Measurements from ENCODE around the gene FAM227B.
"Not testable (repeated sequence)": the region's sequence is repeated elsewhere in the genome, so short reads cannot be mapped to it uniquely, and the experiment has no call there.

FAM227B gene

GRCh38 chr15:49620658-49621368 is at the start of gene FAM227B, which contains the start of gene DTWD1:
TSS of gene FAM227B (minus strand) at chr15:49620818. CDS start at chr15:49615171, 5,647 bp downstream.
TSS of gene DTWD1 (plus strand) at chr15:49621048. CDS start at chr15:49625168, 4,120 bp downstream.
- peak; percentile 84 to 87 for DNase-seq (ENCODE audit: extremely low read depth in 1 of 2, low read depth in 1 of 2)

GRCh38 chr15:49669288-49669687 is 48.7 kb upstream of the FAM227B start:
- no peak for DNase-seq (ENCODE audit: extremely low read depth in 1 of 2, low read depth in 1 of 2)

- DNase-seq (ENCODE audit: extremely low read depth in 1 of 2, low read depth in 1 of 2): not testable (repeated sequence)
Observed at GRCh38 chr15:49666486-49666885, 45.9 kb upstream of the FAM227B start.

- no peak for DNase-seq (ENCODE audit: extremely low read depth in 1 of 2, low read depth in 1 of 2)
Observed at GRCh38 chr15:49664716-49665115, 44.1 kb upstream of the FAM227B start.

- DNase-seq (ENCODE audit: extremely low read depth in 1 of 2, low read depth in 1 of 2): no peak
Observed at GRCh38 chr15:49656734-49657133, 36.1 kb upstream of the FAM227B start.

DNA sequence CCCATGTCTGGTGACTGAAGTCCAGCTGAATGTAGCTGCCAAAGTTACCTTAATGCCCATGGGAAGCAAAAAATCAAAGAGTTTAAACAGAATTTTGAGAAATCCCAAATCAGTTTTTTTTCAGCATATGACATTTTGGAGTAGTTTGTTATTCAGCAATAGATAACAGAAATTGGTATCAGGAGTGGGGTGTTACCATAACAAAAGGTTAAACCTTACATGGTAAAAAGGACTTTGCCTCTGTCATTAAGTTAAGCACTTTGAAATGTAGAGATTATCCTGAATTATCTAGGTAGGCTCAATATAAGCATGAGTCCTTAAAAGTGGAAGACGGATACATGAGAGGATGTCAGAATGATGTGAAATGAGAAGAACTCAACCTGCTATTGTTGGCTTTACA is 32.3 kb upstream of the FAM227B start:
- DNase-seq (ENCODE audit: extremely low read depth in 1 of 2, low read depth in 1 of 2): no peak

DNA sequence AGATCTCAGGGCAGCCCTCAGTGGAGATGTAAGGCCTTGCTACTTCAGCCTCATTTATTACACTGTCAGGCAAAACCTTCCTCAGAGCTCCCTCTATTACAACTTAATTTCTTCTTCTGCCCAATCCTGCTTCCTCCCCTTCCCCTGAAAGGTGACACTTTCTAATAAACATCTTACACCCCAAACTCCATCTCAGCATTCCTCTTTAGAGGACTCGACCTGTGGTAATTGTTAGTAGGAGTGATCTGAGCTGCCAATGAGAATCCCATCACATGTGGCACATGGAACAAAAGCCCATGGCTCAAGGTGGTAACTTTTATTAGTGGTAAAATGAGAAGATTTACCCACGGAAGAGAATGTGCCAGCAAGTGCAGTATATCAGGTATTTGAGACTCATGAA is 30.1 kb upstream of the FAM227B start:
- no peak for DNase-seq (ENCODE audit: extremely low read depth in 1 of 2, low read depth in 1 of 2)

DNA sequence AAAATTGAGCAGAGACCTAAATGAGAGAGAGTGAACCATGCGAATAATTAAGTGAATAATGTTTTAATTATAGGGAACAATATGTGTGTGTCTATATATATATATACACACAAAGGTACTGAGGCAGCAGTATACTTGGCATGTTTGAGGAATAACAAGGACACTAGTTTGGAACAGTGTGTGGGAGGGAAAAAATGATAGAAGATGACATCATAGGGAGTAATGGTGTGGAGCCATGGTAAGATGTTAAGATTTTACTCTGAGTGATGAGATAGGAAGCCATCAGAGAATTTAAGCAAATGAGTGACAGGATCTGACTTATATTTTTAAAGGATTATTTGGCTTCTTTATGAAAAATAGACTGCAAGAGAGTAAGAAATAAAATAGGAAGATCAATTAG is 29.4 kb upstream of the FAM227B start:
- DNase-seq (ENCODE audit: extremely low read depth in 1 of 2, low read depth in 1 of 2): no peak

DNA sequence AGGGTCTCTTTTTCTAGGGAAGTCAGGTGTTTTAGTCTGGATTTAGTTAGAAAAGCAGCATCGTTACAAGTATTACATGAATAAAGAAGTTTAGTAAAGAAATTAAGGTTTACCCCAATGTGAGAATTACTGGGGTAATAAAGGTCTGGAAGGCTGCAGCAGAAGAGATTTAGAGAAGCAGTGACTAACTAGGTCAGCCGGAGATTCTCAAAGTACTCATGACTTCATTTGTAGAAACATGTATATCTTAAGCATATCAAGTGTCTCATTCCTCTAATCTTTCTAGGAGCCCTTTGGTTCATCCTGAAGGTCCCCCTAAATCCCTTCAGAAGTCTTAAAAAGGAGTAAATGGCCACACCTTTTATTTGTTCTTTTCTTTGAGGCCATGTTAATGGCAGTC is 26.3 kb upstream of the FAM227B start:
- DNase-seq (ENCODE audit: extremely low read depth in 1 of 2, low read depth in 1 of 2): no peak

DNA sequence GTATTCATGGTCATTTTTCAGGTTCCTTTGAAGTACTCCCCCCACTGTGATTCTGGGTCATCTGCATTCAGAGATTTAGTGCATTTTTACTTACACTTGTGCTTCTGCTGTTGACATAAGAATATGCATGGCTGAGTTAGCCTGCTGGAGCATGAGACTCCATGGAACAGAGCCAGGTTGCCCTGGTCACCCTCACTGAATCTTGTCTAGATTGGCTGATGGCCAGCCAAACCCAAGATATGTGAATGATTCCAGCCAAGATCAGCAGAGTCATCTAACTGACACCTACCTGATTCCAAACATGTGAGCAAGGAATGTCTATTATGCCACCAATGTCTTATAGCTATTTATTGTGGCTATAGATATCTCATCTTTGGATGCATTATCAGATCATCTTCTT is 25.3 kb upstream of the FAM227B start:
- no peak for DNase-seq (ENCODE audit: extremely low read depth in 1 of 2, low read depth in 1 of 2)

GRCh38 chr15:49645277-49645676 is 24.7 kb upstream of the FAM227B start:
- no peak for DNase-seq (ENCODE audit: extremely low read depth in 1 of 2, low read depth in 1 of 2)

DNA sequence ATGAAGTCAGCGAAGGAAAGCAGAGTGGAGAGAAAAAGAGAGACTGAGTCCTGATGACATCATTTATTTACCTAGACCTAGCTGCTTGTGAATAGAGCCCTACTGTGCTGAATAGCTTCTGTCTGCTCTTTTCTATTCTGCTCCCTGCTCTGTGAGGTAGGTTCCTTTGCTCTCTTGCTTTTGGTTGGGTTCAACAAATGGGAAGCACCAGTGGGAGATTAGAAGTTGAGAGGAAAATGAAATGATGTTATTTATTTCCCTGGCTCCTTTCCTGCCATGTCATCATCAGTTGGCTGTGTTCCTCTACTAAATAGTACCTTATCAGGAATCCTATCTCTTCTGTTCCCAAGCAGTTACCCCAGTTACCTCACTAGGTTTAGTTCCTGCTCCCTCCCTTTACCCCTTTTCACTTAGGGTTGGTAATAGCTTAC is 23.8 kb upstream of the FAM227B start:
- DNase-seq (ENCODE audit: extremely low read depth in 1 of 2, low read depth in 1 of 2): no peak

- DNase-seq (ENCODE audit: extremely low read depth in 1 of 2, low read depth in 1 of 2): no peak
Observed at GRCh38 chr15:49637857-49638256, 17.2 kb upstream of the FAM227B start.

DNA sequence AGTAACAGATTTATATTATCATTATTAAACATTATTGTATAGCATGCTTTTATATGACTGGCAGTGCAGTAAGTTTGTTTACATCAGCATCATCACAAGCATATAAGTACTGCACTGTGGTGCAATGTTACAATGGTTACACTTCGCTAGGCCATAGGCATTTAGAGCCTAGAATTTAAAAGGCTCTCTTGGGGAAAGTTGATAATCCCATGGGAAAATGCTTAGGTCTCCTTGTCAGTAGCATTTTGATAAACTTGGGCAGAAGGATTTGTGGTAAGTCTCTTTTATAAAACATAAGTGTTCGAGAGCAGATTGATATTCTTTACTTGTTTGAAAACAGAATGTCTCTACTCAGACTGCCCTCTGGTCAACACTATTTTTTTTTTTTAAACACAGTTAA is 7.8 kb upstream of the FAM227B start:
- DNase-seq (ENCODE audit: extremely low read depth in 1 of 2, low read depth in 1 of 2): no peak

DNA sequence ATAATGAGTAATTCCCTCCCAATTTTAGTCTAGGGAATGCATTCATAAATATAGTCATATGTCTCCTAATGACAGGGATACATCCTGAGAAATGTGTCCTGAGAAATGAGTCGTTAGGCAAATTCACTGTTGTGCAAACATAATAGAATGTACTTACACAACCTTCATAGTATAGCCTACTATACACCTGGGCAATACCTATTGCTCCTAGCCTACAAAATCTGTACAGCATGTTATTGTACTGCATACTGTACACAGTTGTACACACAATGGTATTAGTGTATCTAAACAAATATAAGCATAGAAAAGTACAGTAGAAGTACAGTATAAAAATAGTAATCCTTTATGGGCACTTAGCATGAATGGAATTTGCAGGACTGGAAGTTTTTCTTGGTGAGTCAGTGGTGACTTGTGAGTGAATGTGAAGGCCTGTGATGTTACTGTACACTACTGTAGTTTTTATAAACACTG is 6.8 kb upstream of the FAM227B start:
- no peak for DNase-seq (ENCODE audit: extremely low read depth in 1 of 2, low read depth in 1 of 2)

GRCh38 chr15:49625460-49626036 is 4.9 kb upstream of the FAM227B start:
- no peak for DNase-seq (ENCODE audit: extremely low read depth in 1 of 2, low read depth in 1 of 2)

DNA sequence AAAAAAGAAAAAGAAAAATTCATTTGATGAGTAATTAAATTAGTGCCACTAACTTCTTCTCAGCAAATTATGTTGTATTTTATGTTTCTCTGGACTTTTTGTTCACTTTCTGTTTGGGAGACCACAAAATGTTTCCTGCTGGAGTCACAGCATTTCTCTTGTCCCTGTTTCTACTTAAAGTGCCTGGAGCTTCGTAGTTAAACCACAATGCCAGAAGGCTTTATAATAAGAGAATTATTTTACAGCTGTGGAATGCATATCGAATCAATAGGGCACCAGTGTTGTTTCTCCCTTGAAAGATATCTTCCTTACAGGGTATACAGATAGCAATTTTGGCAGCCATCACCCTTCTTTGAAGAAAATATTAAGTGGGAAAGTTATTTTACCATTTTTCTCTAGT is 3.4 kb upstream of the FAM227B start:
- DNase-seq (ENCODE audit: extremely low read depth in 1 of 2, low read depth in 1 of 2): no peak

DNA sequence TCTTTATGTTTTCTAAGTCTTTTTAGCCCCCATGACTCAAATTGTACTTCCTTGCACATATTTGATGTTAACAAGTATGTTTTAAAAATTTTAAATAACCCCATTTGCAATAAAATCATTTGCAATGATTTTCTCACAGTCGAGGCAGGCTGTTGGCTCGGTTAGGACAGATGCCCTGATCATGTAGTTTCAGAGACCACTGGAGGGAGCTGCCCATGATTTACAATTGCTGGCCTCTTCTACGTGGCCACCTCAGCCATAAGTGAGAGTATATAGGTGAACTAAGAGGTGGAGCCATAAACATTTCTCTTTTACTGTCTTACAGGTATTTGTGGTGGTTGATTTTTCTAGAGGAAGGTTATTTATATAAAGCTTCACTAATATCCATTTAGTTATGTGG is 1.9 kb upstream of the FAM227B start:
- DNase-seq (ENCODE audit: extremely low read depth in 1 of 2, low read depth in 1 of 2): no peak

GRCh38 chr15:49621887-49622286 is 1.3 kb upstream of the FAM227B start:
- DNase-seq (ENCODE audit: extremely low read depth in 1 of 2, low read depth in 1 of 2): no peak

GRCh38 chr15:49621401-49621811 is 788 bp upstream of the FAM227B start:
- DNase-seq (ENCODE audit: extremely low read depth in 1 of 2, low read depth in 1 of 2): no peak

DNA sequence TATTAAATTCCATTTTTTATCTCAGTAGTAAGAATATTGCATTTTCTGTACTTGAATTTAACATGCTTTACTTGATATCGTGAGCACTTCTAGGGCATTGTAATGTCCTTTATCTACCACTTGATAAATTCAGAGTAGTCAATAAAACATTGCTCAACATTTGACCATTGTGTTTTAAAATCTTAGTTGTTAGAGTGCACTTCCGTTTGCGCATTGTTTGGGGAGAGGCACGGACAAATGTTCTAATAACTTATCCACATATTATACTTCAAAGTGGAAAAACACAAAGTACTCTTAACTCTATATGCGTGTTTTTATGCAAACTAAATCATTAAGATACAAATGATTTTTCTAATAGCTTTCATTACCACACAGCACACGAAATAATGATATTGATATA is 419 bp downstream of the FAM227B start:
- no peak for DNase-seq (ENCODE audit: extremely low read depth in 1 of 2, low read depth in 1 of 2)

DNA sequence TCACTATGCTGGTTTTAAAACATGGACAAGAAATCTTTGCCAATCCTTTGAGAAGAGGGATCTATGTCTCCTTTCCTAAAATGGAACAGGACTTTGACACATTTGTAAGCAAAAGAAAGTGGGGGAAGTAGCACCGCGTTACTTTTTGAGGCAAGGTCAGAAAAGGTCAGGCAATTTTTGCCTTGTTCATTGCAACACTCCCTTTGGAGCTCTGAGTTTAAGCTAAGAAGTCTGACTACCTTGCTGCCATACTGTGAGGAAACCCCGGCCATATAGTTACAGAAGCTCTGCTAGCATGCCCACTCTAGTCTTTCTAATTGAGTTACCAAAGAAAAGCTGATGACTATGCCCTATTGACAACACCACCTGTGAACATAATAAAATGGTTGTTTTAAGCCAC is 1.4 kb downstream of the FAM227B start:
- DNase-seq (ENCODE audit: extremely low read depth in 1 of 2, low read depth in 1 of 2): no peak

Data from activated CD8-positive, alpha-beta memory T cell treated with anti-CD3 and anti-CD28 coated beads for 1 hour (primary cell).